ENCODE measurements around the gene DAB1.

GRCh38 chr1:57289781-57290180, 134.1 kb downstream of the DAB1 start:
- TF ChIP-seq CTCF (IDR thresholded peaks at IDR 0.05; ENCODE audit: low read length): no peak
- TF ChIP-seq EZH2 (IDR thresholded peaks at IDR 0.05; ENCODE audit: borderline replicate concordance, low read length): no peak

All from OCI-LY1 (cell line).